HG03103 (cell line): ENCODE measurements around the gene BCOR.

Experiments
- ATAC-seq: cut with Tn5 transposase; IDR thresholded peaks from one replicate; pipeline ENCODE4 v1.9.1; 2021; ENCODE audit warnings: low read depth; ENCODE audit not compliant: unreplicated experiment

BCOR gene

GRCh38 chrX:40116925-40117324 lies 19.2 kb upstream of the BCOR start:
- ATAC-seq: no peak

DNA sequence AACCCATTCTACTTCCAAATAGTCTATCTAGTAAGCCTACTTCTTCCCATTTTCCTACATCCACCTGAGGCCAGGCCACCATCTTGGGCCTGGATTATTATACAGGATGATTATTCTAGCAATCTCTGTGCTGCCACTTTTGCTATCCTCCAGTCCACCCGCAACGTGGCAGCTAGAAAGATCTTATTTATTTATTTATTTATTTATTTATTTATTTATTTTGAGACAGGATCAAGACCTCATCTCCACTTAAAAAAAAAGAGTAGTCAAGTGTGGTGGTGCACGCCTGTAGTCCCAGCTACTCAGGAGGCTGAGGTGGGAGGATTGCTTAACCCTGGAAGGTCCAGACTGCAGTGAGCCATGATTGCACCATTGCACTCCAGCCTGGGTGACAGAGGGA lies 15.2 kb upstream of the BCOR start:
- no peak for ATAC-seq

DNA sequence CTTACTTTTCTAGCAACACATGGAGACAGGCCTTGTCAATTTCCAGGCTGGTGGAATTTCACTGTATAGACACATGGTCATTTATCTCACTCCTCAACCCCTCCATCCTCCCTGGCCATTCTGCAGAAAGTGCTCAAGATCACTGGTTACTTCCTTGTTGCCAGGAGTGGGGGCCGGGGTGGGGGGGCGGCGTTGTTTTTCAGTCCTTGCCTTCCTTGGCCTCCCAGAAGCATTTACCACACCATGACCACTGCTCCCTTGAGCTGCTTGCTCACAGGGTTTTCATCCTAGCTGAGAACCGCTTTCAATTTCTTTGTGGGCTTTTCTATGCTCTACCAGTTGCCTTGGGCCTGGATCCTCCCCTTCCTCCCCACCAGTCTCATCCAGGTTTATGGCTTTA lies 14.1 kb upstream of the BCOR start:
- ATAC-seq: no peak

GRCh38 chrX:40109288-40110008 lies 11.7 kb upstream of the BCOR start:
- ATAC-seq: no peak

GRCh38 chrX:40108959-40109287 lies 11.2 kb upstream of the BCOR start:
- ATAC-seq: no peak

GRCh38 chrX:40108162-40108958 lies 10.6 kb upstream of the BCOR start:
- no peak for ATAC-seq

DNA sequence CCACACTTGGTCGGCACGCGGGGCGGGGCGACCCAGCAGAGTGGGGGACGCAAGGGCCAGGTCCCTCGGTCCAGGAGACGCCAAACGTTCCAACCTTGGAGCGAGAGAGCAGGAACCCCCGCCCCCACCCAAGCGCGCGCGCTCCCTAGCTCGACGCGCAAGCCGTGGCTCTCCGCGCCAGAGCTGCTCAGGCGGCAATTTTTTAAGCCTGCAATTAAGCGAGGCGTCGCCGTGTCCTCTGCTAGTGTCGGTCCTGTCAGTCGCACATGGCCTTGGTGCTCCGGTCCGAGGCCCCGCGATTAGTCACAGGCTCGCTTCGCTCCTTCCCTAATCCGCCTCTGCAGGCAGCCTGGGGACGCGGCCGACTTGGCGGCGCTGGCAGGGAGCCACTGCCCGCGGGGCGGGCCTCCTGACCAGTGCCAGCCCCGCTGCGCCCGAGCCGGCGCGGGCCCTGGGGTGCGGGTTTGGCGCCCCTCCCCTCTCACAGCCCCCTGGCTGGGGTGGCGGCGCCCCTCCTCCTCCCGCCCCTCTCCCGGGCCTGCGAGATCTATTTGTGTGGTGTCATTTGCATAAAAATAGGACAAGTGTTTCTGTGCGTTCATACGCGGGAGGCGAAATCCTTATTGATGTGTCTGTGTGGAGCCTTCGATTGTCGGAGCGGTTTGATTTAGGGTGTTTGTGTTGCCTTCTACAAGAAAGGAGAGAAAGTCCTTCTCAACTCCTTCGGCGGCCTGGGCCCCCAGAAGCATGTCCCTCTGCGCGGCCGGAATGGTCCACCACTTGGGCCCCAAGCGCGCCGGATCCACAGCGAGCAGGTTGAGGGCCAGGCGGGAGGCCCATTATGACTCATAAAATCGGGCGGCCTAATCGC lies 9.8 kb upstream of the BCOR start:
- no peak for ATAC-seq

GRCh38 chrX:40106676-40107290 lies 9.0 kb upstream of the BCOR start:
- ATAC-seq: no peak

GRCh38 chrX:40105835-40106675 lies 8.3 kb upstream of the BCOR start:
- ATAC-seq: no peak

DNA sequence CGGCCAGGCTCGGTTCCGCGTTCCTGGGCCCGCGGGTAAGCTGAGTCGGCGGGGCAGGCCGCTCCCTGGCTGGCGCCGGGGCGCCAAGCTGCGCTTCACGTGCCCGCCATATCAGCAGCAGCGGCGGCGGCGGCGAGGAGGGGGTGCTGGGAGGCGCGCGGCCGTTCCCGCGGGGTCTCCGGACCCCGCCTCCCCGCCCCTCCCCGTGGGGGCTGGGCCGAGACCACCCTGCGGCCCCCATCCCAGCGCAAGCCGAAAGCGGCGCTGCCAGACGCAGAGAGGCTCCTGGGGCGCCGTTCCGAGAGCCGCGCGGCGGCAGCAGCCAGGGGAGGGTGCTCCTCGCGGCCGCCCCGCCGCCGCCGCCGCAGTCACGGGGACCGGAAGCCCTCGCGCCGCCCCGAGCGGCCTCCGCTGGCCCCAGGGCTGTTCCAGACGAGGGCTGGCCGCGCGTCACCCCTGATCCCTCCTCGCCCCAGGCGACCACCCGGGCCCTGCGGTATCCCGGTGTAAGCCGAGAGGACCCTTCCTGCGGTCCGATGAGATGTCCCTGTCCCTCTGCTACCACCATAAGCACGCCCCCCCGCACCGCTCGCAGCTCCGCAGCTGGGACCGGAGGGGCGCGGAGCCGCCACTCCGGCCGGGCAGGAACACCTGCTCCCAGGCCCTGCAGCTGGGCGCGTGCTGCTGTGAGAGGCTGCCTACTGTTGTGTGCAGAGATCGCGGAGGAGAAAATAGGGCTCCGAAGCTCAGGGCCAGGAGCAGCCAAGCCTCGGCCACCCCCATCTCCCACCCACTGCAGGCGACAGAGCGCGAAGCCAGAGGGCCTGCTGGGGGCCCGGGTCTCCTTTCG lies 7.5 kb upstream of the BCOR start:
- ATAC-seq: no peak

DNA sequence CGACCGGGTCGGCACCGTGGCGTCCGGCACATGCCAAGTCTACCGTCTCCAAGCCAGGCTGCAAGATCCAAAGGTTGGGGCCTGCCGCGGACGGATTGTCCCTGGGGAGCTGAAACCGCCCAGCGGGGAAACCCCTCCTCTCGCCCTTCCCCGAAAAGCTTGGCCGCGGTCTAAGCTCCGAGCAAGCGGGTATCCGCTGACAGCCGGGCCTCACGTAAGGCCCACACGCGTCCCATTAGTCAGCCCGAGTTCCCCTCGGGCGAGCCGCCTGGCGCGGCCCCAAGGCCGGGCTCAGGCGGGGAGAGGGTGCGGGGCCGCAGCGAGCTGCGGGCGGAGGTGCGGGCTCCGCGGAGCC lies 6.8 kb upstream of the BCOR start:
- no peak for ATAC-seq

DNA sequence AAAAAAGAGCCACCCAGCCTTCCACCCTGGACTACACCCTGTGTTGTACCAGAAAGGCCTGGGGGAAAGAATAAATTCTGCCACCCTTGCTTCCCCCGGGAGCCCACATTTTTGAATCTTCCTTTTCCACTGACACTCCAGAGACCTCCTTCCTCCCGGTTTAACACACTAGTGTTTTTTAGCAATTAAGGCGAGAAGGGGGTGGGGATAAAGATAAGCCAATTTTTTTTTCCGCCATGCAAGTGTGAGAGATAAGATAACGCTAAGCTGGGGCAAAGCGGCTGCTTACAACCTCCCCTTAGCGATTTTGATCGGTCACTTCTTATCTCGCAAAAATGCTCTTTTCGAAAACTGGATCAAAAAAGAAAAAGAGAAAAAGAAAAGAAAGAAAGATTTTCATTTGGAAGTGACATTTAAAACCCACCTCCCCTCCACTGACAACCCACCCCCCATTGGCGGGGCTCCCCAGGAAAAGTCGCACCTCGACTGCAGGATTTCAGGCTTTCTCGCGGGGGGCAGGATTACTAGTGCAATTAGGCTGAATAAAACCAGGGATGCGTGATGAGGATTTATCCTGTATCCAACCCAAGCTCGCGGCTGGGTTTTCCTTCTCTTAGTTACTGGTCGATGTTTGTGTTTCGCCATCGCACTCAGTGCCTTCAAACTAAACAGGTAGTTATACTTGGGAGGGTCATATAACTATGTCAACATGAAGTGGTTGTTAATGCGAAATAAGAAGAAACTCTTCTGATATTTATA lies 6.0 kb upstream of the BCOR start:
- ATAC-seq: no peak

DNA sequence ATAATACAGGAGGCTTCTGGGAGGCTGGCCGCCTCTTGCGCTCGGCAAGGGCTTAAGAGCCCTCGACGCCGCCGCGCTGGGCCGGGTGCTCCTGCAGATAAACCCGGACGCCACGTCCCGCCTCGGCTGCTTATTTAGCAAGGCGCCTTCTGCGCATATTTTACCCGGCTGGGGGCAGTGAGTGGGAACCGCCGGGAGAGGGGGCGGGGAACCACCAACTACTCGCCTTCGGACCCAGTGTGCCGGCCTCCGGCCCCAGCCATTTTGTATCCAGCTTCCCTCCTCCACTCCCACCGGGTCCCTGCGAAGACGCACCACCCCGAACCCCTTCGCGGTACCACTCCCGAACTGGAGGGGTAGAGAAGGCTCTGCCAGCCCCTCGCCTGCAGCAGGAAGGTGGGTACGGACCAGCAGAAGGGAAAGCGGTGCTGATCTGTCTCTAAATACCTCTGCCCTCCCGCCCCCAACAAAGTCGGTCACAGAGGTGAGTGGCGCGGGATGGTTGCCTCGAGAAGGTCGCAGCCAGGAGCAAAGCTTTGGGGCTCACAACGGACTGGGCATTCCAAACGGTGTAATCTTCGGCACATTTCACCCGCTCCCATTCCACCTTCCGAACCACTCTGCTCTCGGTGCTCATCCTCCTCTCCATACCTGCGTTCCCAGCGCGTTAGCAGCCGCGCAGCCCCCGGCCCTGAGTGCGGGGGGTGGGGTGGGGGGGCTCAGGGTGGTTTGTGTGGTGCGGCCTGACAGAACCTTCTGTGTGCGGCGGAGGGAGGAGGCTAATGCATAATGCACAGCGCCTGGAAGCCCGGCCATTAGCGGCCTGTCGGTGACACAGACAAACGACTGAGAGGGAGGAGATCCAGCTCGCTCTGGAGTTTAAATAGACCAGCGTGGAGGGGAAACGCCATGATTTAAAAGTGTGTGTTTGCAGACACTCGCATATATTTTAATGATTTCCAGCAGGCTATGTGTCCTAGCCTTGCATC lies 4.9 kb upstream of the BCOR start:
- no peak for ATAC-seq

GRCh38 chrX:40101430-40101802 lies 3.7 kb upstream of the BCOR start:
- no peak for ATAC-seq

DNA sequence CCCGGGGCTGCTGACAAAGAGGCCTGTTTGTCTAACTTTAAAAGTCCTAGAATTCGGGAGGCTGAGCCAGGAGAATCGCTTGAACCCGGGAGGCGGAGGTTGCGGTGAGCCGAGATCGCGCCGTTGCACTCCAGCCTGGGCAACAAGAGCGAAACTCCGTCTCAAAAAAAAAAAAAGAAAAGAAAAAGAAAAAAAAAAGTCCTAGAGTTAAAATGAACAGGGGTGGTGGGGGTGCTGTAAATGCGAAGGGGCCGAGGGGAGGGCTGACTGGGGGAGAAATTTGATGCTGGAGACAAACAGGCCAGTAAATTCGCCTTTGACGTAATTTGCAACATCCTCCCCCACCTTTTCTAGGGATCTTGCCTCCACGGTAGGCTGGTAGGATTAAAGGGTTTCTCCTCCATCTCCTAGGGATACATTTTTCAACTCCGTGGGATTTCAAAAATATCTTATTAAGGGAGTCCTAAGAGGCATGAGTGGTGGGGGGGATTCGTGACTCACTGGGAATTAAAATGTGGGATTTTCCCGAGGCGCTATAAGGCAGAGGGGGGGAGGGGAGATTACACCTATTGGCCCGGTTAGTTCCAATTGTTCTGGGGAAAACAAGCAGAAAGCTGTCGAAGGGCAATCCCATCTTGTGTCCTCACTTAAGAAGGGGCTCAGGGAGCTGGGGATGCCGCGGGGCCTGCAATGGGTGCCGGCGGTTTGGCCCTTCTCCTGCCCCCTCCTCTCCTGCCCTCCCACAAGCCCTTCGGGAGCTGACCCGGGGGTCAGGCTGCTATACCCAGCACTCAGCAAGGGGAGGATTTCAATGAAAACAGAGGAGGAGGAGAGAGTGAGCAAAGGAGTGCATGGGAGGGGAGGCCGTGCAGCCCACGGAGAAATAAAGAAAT lies 3.0 kb upstream of the BCOR start:
- no peak for ATAC-seq

- ATAC-seq: no peak
These were observed 2.4 kb upstream of the BCOR start for GRCh38 chrX:40100141-40100536.
